GM23338 (cell line): ENCODE measurements around the gene SNN. TPM values are rescaled to one million over a fixed set of nuclear protein-coding genes. Genes with fewer than 3 reads are reported as not detected.

Experiments
- CREB1 ChIP-seq: fragments of 250-450 bp; sonication (Bioruptor Pico); IDR thresholded peaks from 2 replicates; pipeline ENCODE4 v1.5.0; 2020; ENCODE audit warnings: low read depth, mild to moderate bottlenecking, moderate library complexity
- ETS1 ChIP-seq: IDR thresholded peaks from 2 replicates; pipeline ENCODE4 v1.6.1; 2016; ENCODE audit warnings: antibody characterized with exemption
- EZH2phosphoT487 ChIP-seq: fragments of 200-600 bp; sonication (generic); IDR thresholded peaks from one replicate; pipeline ENCODE4 v1.8.1; 2018; ENCODE audit warnings: antibody characterized with exemption; ENCODE audit not compliant: unreplicated experiment
- JUNB ChIP-seq: IDR thresholded peaks from one replicate; pipeline ENCODE4 v1.6.1; 2016; ENCODE audit warnings: antibody characterized with exemption; ENCODE audit not compliant: unreplicated experiment
- STAT1 ChIP-seq: IDR thresholded peaks from one replicate; pipeline ENCODE4 v1.6.1; 2016; ENCODE audit warnings: antibody characterized with exemption; ENCODE audit not compliant: unreplicated experiment
- ZNF114 ChIP-seq: fragments of 250-450 bp; sonication (Bioruptor Pico); IDR thresholded peaks from 2 replicates; pipeline ENCODE4 v1.5.0; 2020; ENCODE audit warnings: mild to moderate bottlenecking, moderate library complexity
- ZNF331 ChIP-seq: fragments of 250-450 bp; sonication (Bioruptor Pico); IDR thresholded peaks from 2 replicates; pipeline ENCODE4 v1.5.0; 2020; ENCODE audit warnings: low read depth, mild to moderate bottlenecking, moderate library complexity
- polyA plus RNA-seq: library from polyadenylated mRNA; unstranded; fragments of >200 nt; fragmentation: Nextera tagmentation; extraction: Ambion mirVana; gene quantifications from 2 replicates; pipeline ENCODE4 v1.2.1, GENCODE V29; 2016
- total RNA-seq: library from RNA; depleted of rRNA; stranded (reverse); fragments of >200 nt; shearing (Covaris generic); gene quantifications from 2 replicates; pipeline ENCODE4 v1.2.3, GENCODE V29; 2014; rRNA removed

Gene SNN
- total and polyA plus RNA-seq, 2 experiments from 2014 or later: 19.0 to 63.3 TPM

GRCh38 chr16:11727796-11728543, 59.7 kb downstream of the SNN start (continued):
- TF ChIP-seq STAT1 (no peak), ZNF114 (CRISPR knock-in tag) (no peak), JUNB (no peak), ZNF331 (no peak), CREB1 (CRISPR knock-in tag) (no peak), EZH2phosphoT487 (no peak), ETS1 (no peak)

Other genes with a start within 250 kb of the SNN start
- gene LITAF, start 81.5 kb upstream of the SNN start, total RNA-seq: 131 and 139 TPM in 2 replicates
- gene LITAF, start 81.5 kb upstream of the SNN start, polyA plus RNA-seq: 147 and 158 TPM in 2 replicates
- gene TXNDC11, start 74.4 kb downstream of the SNN start, total RNA-seq: 12.0 and 12.5 TPM in 2 replicates
- 6.3 and 6.8 TPM in 2 replicates for gene TXNDC11, start 74.4 kb downstream of the SNN start, polyA plus RNA-seq
- 32.7 and 61.3 TPM in 2 replicates for gene ZC3H7A, start 128.8 kb downstream of the SNN start, total RNA-seq
- gene ZC3H7A, start 128.8 kb downstream of the SNN start, polyA plus RNA-seq: 42.2 and 49.8 TPM in 2 replicates
- 298 and 349 TPM in 2 replicates for gene RSL1D1, start 183.1 kb downstream of the SNN start, total RNA-seq
- 370 and 495 TPM in 2 replicates for gene RSL1D1, start 183.1 kb downstream of the SNN start, polyA plus RNA-seq
- 144 and 146 TPM in 2 replicates for gene GSPT1, start 247.5 kb downstream of the SNN start, total RNA-seq
- 118 and 126 TPM in 2 replicates for gene GSPT1, start 247.5 kb downstream of the SNN start, polyA plus RNA-seq